Measurements from ENCODE around the gene ING2.

Gene ING2

DNA sequence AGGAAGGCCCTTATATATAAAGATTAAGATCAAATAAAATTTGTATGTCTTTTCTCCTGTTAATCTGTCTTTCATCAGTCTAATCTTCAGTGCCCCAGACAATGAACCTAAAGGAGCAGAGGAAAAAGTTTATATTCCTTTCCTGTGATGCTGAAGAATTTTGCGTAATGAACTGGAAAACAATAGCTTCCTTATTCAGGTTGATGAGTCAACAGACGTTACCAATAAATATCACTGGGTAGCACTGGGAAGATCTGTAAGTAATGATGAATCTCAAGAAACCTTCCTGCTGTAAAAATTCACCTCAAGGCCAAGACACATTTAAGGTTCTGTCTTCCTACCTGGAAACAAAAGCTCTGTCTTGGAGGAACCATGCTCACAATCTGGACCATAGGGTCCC is 34.9 kb upstream of the ING2 start:
- Histone ChIP-seq H3K9ac (ENCODE audit: low read length) (no peak overlapping the region), H3K27me3 (ENCODE audit: low read length) (no peaks in the 10 kb centered on the region), H3K79me2 (ENCODE audit: insufficient read depth, low read length) (no peaks in the 10 kb centered on the region), H3K27ac (ENCODE audit: low read depth, low read length) (no peak overlapping the region), H4K20me1 (ENCODE audit: low read depth, low read length) (no peaks in the 10 kb centered on the region), H2AFZ (ENCODE audit: low read depth, low read length, severe bottlenecking) (no peak overlapping the region), H3F3A (ENCODE audit: insufficient read depth) (no peaks in the 10 kb centered on the region), H3K9me3 (ENCODE audit: insufficient read depth, low read length) (no peaks in the 10 kb centered on the region), H3K9me2 (replicated peaks; ENCODE audit: insufficient read depth, low read length) (no peaks in the 10 kb centered on the region), H3K4me3 (ENCODE audit: insufficient read depth, low read length, poor library complexity, severe bottlenecking) (no peak overlapping the region), H3K36me3 (ENCODE audit: low read length) (no peaks in the 10 kb centered on the region), H3K4me2 (ENCODE audit: low read depth, low read length, poor library complexity, severe bottlenecking) (no peak overlapping the region)
- no peak for TF ChIP-seq EZH2phosphoT487 (conservative IDR thresholded peaks at IDR 0.05; ENCODE audit: low read length)
- no peak for TF ChIP-seq CTCF (IDR thresholded peaks at IDR 0.05; ENCODE audit: insufficient read depth, low read length, poor library complexity, severe bottlenecking)

DNA sequence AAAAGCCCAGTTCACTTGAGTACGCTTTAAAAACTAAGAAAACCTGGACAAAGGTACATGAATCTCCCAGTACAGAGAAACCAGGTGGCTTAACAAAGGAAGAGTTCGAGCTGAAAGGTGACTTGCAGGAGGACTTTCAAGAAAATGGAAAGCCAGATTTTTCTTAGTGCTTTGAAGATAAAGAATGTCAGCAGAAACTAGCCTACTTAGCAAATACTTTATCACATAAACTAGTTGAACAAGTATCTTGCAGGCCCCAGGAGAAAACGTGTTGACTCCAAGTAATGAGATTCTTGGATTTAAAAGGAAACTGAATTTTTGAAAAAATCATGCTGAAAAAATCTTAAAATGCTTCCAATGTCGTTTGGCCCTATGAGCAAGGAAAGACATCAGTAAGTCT is 34.0 kb upstream of the ING2 start:
- H3F3A ChIP-seq (ENCODE audit: insufficient read depth): no peaks in the 10 kb centered on the region
- no peaks in the 10 kb centered on the region for H3K9me3 ChIP-seq (ENCODE audit: insufficient read depth, low read length)
- H3K79me2 ChIP-seq (ENCODE audit: insufficient read depth, low read length): no peaks in the 10 kb centered on the region
- no peaks in the 10 kb centered on the region for H3K9me2 ChIP-seq (replicated peaks; ENCODE audit: insufficient read depth, low read length)
- no peaks in the 10 kb centered on the region for H3K36me3 ChIP-seq (ENCODE audit: low read length)
- no peak overlapping the region for H3K4me2 ChIP-seq (ENCODE audit: low read depth, low read length, poor library complexity, severe bottlenecking)
- H3K27ac ChIP-seq (ENCODE audit: low read depth, low read length): no peak overlapping the region
- H2AFZ ChIP-seq (ENCODE audit: low read depth, low read length, severe bottlenecking): no peak overlapping the region
- H3K4me3 ChIP-seq (ENCODE audit: insufficient read depth, low read length, poor library complexity, severe bottlenecking): no peak overlapping the region
- no peak for TF ChIP-seq CTCF (IDR thresholded peaks at IDR 0.05; ENCODE audit: insufficient read depth, low read length, poor library complexity, severe bottlenecking)
- no peak for TF ChIP-seq EZH2phosphoT487 (conservative IDR thresholded peaks at IDR 0.05; ENCODE audit: low read length)
- H4K20me1 ChIP-seq (ENCODE audit: low read depth, low read length): no peaks in the 10 kb centered on the region
- no peaks in the 10 kb centered on the region for H3K27me3 ChIP-seq (ENCODE audit: low read length)
- H3K9ac ChIP-seq (ENCODE audit: low read length): no peak overlapping the region

GRCh38 chr4:183471946-183472708 is 32.7 kb upstream of the ING2 start:
- Histone ChIP-seq H3K4me2 (ENCODE audit: low read depth, low read length, poor library complexity, severe bottlenecking) (no peak overlapping the region), H3K27me3 (ENCODE audit: low read length) (no peaks in the 10 kb centered on the region), H3K4me3 (ENCODE audit: insufficient read depth, low read length, poor library complexity, severe bottlenecking) (no peak overlapping the region), H3K9me2 (replicated peaks; ENCODE audit: insufficient read depth, low read length) (no peaks in the 10 kb centered on the region), H3F3A (ENCODE audit: insufficient read depth) (no peaks in the 10 kb centered on the region), H4K20me1 (ENCODE audit: low read depth, low read length) (no peaks in the 10 kb centered on the region), H3K9ac (ENCODE audit: low read length) (no peak overlapping the region), H3K36me3 (ENCODE audit: low read length) (no peaks in the 10 kb centered on the region), H3K79me2 (ENCODE audit: insufficient read depth, low read length) (no peaks in the 10 kb centered on the region), H3K27ac (ENCODE audit: low read depth, low read length) (no peak overlapping the region), H3K9me3 (ENCODE audit: insufficient read depth, low read length) (no peaks in the 10 kb centered on the region), H2AFZ (ENCODE audit: low read depth, low read length, severe bottlenecking) (no peak overlapping the region)
- TF ChIP-seq EZH2phosphoT487 (conservative IDR thresholded peaks at IDR 0.05; ENCODE audit: low read length) (no peak), CTCF (IDR thresholded peaks at IDR 0.05; ENCODE audit: insufficient read depth, low read length, poor library complexity, severe bottlenecking) (peak; percentile 91)
